GM18861 (cell line): Measurements from ENCODE around the gene CXCL13.
"Not testable (repeated sequence)": the region's sequence is repeated elsewhere in the genome, so short reads cannot be mapped to it uniquely, and the experiment has no call there.

ENCODE experiments used
- ATAC-seq: cut with Tn5 transposase; IDR thresholded peaks from one replicate; pipeline ENCODE4 v1.9.1; 2021; ENCODE audit not compliant: unreplicated experiment

CXCL13 gene

GRCh38 chr4:77653162-77653758 lies 47.6 kb downstream of the CXCL13 start:
- no peak for ATAC-seq

- not testable (repeated sequence) for ATAC-seq
These were observed 54.7 kb downstream of the CXCL13 start for GRCh38 chr4:77660318-77660717.
